Stimulated activated CD8-positive, alpha-beta memory T cell treated with anti-CD3 and anti-CD28 coated beads, Interleukin-12 subunit alpha, Interleukin-12 subunit beta, amount 100 ng/mL, for 24 hours (primary cell): Measurements from ENCODE around the gene WDR86.

Experiments
- DNase-seq: peaks from one replicate; pipeline ENCODE4 v3.0.0-alpha.2; 2020; ENCODE audit errors: extremely low read depth

The WDR86 gene, protein sequence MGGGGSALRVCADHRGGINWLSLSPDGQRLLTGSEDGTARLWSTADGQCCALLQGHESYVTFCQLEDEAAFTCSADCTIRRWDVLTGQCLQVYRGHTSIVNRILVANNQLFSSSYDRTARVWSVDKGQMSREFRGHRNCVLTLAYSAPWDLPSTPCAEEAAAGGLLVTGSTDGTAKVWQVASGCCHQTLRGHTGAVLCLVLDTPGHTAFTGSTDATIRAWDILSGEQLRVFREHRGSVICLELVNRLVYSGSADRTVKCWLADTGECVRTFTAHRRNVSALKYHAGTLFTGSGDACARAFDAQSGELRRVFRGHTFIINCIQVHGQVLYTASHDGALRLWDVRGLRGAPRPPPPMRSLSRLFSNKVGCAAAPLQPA

DNA sequence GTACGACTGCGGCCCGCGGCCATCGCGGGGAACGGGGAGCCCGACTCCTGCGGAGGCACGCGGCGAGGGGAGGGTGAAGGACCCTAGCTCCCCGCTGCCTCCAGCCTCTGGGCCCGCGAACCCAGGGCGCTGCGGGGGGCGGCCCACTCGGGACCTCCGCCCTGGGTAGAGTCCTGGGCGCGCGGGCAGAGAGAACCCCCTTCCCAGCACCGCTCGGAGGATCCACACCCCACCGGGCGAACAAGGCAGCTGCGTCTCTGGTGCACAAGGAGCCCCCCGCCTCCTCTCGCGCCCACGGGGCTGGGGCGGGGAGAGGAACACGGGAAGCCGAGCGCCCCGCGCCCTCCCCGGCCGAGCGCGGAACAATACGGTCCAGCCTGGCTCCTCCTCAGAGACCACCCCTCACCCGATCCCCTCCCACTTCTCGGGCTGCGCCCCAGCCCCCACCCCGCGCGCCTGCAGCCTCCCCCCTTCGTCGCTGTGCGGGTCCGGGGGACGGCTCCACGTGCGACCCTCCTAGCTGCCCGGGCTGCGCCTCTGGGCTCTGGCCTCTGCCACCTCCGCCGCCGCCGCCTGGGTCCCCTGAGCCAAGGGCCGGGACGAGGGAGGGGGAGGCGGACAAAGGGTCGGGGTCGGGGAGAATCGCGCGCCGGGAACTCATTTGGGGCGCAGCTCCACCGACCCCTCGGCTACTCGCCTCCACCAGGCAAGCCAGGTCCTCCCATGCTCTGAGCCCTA lies at the start of gene WDR86:
Gene WDR86, minus strand, starts transcription at position 372 of the 738 bp plus-strand sequence. CDS start 449 bp downstream, outside the sequence.
- no peak for DNase-seq

GRCh38 chr7:151457534-151457933 lies 47.7 kb upstream of the WDR86 start:
- DNase-seq, result no peak

DNA sequence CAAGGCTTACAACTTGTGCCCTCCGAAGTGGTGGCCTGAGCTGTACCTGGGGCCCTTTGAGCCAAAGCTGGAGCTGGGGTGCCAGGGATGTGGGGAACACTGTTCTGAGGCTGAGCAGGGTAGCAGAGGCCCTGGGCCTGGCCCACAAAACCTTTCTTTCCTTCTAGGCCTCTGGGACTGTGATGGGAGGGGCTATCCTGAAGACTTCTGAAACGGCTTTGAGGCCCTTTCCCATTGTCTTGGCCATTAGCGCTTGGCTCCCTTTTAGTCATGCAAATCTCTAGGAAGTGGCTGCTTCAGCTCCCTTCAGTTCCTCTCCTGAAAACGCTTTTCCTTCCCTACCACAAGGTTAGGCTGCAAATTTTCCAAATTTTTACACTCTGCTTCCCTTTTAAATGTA lies 46.9 kb upstream of the WDR86 start:
- no peak for DNase-seq

GRCh38 chr7:151456276-151456675 lies 46.4 kb upstream of the WDR86 start:
- DNase-seq, result no peak

DNA sequence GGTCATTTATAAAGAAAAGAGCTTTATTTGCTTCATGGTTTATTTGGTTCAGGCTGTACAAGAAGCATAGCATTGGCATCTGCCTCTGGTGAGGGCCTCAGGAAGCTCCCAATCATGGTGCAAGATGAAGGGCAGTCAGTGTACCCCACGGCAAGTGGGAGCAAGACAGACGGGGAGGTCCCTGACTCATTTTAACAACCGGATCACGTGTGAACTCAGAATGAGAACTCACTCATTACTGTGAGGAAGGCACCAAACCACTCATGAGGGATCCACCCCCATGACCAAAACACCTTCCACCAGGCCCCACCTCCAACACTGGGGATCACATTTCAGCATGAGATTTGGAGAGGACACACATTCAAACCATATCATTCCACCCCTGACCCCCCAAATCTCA lies 45.9 kb upstream of the WDR86 start:
- no peak for DNase-seq

DNA sequence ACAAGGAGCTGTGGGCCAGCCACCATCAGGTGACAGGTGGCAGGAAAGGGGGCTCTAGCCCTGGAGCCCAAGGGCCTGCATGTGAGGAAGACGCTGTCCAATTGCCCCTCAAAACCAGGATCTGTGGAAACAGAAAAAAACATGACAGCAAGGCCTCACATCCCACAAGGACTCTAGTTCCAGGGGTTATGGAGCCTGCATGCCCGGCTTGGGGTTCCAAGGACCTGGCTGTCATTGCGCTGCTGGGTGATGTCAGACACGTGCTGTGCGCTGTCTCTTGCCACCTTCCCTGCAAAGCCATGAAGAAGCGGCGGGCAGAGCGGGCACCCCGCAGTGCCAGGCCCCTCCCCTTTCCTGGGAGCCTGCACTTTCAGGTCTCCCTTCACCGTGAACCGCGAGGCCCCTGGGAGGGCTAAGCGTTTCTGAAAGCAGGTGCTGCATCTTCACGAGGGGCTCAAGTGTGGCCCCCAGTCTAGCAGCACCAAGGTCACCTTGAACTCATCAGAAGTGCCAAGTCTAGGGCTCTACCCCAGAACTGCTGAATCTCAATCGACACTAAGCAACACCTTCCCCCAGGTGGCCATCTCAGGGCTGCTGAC lies 45.2 kb upstream of the WDR86 start:
- no peak for DNase-seq

GRCh38 chr7:151454305-151454704 lies 44.5 kb upstream of the WDR86 start:
- no peak for DNase-seq

GRCh38 chr7:151453326-151453791 lies 43.5 kb upstream of the WDR86 start:
- no peak for DNase-seq

DNA sequence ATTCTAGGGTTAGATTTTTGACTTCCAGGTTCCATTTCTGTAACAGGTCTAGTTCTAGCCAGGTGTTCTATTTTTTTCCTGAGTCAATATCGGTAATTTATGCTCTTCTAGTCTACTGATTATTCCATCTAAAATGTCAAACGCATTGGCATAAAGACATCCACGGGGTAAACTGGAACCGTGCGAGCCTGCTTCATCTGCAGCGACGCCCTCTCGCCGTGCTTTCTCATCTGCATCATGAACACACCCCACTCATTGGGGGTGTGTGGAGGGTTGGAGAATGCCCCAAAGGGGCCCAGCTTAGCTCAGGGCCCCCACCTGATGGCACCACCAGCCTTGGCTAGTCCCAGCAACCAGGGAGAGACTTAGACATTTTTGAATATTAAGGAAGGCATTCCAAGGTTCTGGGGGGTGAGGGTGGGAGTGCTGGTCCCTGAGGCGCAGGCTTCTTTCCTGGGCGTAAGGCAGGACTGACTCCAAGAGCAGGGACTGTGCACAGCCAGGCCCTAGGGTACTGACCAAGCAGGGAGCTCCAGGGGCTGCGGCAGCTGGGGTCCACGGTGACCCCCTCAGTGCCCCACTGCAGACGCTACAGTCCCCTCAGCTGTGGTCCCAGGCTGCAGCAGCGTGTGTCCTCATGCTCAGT lies 43.0 kb upstream of the WDR86 start:
- DNase-seq, result no peak

DNA sequence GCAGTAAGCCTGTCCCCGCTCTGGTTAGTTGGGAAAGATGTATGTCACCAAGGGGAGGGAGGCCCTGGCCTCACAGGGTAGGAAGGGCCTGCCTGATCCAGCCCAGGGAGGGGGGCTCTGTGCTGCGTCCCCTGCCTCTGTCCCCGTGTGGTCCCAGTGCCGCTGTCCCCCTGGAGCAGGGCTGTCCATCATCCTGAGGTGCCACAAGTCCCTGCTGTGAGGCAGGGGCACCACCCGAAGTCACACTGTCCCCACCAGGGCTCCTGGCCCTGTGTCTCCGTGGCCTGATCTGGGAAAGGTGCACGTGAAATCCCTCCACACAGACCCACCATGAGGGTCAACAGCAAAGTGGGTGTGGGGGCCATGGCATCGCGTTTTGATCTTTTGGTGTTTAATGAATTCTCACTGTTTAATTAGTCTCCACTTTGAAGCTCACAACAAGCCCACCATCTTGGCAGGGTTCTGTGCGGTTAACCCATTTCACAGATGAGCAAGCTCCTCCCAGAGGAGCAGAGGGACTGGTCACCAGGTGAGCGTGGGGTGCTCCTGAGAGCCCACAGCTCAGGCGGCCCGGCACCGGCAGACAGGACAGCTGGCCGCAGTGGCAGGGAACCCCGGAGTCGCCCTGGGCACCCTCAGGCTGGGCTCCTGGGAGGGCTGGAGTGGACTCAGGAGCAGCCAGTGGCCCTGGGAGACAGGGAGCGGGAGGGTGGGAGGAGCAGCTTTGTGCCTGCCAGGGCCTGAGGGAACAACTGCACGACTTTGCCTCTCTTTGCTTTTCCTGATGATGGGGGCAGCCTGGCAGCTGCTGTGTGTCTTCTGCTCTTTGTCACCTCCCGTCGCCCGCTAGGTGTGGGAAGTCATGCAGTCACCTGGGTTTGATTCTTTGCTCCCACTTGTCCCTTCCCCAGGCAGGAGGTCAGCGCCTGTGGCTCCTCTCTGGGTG lies 42.1 kb upstream of the WDR86 start:
- no peak for DNase-seq

DNA sequence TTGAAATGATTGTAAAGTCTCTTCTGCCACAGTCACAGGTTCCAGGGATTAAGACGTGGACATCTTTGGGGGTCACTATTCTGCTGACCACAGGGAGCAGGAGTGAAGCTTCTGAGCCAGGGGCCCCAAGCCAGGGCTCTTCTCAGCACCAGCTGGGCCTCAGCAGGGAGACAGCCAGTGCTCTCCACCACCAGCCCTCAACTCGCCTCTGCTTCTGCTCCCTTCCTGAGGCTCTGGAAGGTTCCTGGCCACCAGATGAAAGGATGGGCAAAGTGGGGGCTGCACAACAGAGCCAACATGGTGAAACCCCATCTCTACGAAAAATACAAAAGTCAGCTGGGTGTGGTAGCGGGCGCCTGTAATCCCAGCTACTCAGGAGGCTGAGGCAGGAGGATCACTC lies 41.3 kb upstream of the WDR86 start:
- DNase-seq, result no peak

GRCh38 chr7:151449990-151450389 lies 40.2 kb upstream of the WDR86 start:
- DNase-seq, result no peak

- no peak for DNase-seq
Observed at GRCh38 chr7:151448261-151449252, 38.7 kb upstream of the WDR86 start.

DNA sequence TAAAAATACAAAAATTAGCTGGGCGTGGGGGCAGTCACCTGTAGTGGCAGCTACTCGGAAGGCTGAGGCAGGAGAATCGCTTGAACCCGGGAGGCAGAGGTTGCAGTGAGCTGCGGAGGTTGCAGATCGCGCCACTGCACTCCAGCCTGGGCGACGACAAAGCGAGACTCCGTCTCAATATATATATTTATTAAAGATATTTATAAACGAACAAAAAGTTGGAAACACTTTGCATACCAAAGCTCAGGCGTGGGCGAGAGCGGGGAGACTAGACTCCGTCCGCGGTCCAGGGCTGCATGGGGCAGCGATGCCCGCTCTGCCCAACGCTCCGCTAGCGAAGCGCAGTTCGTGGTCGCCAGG lies 38.0 kb upstream of the WDR86 start:
- DNase-seq, result no peak

DNA sequence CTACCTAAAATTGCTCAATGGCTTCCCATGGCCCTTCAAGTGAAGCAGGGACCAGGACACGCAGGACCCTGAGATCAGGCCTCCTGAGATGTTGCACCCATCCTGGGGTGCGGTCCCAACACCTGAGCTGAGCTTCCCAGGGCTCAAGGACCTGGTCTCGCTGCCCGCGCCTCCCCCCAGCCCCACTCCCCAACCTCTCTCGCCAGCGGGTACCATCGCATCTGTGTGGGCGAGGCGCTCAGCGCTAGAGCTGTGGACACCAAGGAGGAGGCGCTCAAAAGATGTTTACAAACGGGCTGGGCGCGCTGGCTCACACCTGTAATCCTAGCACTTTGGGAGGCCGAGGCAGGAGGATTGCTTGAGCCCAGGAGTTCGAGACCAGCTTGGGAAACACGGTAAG lies 37.5 kb upstream of the WDR86 start:
- no peak for DNase-seq

DNA sequence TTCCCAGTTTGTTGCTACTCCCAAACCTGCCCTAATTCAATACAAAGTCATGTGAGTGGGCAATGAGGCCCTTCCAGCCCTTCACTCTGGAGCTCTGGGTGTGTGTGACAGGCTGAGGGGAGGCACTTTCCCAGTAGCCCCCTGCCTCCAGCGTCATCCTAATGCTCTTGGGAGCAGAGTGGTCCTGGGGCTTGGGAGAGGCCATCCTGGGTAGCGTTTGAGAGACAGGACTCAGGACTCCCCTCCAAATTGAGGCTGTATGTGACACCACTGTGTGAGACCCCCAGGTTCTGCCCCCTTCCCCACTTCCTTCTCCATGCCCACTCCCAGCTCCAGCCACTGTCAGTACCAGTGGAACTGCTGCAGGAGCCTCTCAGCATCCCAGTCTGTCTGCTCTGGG lies 36.6 kb upstream of the WDR86 start:
- DNase-seq, result no peak

GRCh38 chr7:151444632-151445031 lies 34.8 kb upstream of the WDR86 start:
- DNase-seq, result no peak

GRCh38 chr7:151442776-151443496 lies 33.1 kb upstream of the WDR86 start:
- no peak for DNase-seq

DNA sequence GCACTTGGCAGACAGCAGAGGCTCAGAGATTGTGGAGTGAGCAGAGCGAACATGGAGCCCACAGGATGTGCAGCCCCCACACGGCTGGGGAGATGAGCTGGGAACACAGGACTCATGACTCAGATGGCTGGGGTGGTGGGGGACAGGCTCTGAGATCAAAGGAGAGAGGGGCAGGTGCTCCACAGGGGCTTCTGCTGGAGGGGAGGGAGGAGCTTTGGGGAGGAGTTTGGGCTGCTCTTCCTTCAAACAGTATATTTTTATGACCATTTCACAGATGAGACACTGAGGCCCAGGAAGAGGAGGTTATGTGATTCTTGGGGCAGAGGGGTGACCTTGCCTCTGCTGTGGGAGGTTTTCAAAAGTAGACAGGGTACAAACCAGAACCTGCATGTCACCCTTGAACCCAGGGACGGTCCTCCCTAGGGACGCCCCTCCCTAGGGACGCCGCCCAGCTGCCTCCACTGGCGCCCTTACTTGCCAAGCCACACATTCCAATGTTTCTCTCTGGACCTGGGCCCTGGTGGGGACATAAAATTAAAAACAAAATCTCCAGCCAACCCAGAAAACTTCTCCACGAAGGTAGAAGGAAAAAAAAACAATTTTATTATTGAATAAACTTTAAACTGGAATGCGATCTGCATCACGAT lies 31.1 kb upstream of the WDR86 start:
- no peak for DNase-seq
